Measurements from ENCODE around the gene COL1A1.

COL1A1 gene

DNA sequence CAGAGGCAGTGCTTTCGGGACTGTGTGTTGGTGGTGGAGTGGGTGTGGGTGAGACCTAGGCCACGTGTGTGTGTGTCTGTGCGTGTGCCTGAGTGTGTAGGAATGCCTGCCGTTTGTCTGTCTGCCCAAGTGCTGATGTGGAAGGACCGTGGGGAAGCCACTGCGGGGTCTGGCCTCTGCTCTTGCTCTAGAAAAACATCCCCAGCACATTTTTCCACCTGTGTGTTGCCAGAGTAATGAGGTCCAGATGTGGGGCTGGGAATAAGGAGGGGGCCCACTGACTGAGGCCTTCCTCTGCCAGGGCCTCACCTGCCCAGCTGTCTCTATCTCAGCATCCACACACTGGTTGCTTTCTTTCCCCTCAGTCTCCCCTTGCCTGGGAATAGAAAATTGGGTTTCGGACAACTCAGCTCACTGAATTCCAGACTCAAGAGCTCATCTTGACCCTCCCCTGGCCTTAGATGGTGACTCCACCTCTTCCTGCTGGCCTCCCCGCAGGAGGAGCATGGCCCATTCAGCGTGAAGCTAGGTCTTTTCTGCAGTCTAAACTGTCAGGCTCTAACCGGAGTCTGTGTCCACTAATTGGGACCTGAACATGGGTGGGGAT lies 28.0 kb downstream of the COL1A1 start:
- H3K27me3 ChIP-seq (ENCODE audit: control insufficient read depth in 5 of 5, insufficient read depth in 4 of 5, low read length in 5 of 5), result peaks cover 0 to 4% (median 1%) of the 10 kb centered on the region in 5 donors
- no peak overlapping the region for H3K27ac ChIP-seq (ENCODE audit: low read depth, low read length)
- H3K9me3 ChIP-seq (ENCODE audit: control insufficient read depth in 5 of 5, low read length in 5 of 5), result no peaks in the 10 kb centered on the region
- H3K9ac ChIP-seq (ENCODE audit: low read length in 5 of 5), result no peak overlapping the region
- H3K36me3 ChIP-seq (ENCODE audit: control insufficient read depth in 5 of 5, insufficient read depth in 5 of 5, low read length in 5 of 5), result no peaks in the 10 kb centered on the region
- H3K4me1 ChIP-seq (ENCODE audit: control insufficient read depth in 5 of 5, insufficient read depth in 5 of 5, low read length in 5 of 5), result peaks cover 0 to 25% (median 20%) of the 10 kb centered on the region in 5 donors
- no peak overlapping the region for H3K4me3 ChIP-seq (ENCODE audit: low read depth in 1 of 5, low read length in 5 of 5)

DNA sequence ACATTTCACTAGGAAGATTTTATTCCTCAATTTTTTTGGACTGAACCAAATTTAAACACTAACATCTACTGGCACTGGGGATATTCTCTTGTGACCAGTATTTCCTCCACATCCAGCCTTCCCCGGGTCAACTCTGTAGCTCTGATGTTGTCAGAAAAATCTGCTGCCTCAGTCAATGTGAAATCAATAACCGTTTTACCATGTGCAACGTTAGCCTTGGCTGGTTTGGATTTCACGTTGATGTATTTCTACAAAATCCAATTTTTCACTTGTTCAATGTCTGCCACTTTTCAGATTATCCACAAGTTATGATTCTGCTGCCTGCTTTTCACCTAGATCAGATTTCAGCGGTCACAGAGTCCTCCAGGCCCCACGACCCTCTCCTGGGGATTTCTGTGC lies 28.5 kb downstream of the COL1A1 start:
- Histone ChIP-seq H3K27ac (ENCODE audit: low read depth, low read length) (no peak overlapping the region), H3K36me3 (ENCODE audit: control insufficient read depth in 5 of 5, insufficient read depth in 5 of 5, low read length in 5 of 5) (no peaks in the 10 kb centered on the region), H3K27me3 (ENCODE audit: control insufficient read depth in 5 of 5, insufficient read depth in 4 of 5, low read length in 5 of 5) (peaks cover 0 to 6% (median 2%) of the 10 kb centered on the region in 5 donors), H3K4me1 (ENCODE audit: control insufficient read depth in 5 of 5, insufficient read depth in 5 of 5, low read length in 5 of 5) (peaks cover 0 to 20% (median 15%) of the 10 kb centered on the region in 5 donors), H3K9ac (ENCODE audit: low read length in 5 of 5) (no peak overlapping the region), H3K9me3 (ENCODE audit: control insufficient read depth in 5 of 5, low read length in 5 of 5) (no peaks in the 10 kb centered on the region), H3K4me3 (ENCODE audit: low read depth in 1 of 5, low read length in 5 of 5) (no peak overlapping the region)

DNA sequence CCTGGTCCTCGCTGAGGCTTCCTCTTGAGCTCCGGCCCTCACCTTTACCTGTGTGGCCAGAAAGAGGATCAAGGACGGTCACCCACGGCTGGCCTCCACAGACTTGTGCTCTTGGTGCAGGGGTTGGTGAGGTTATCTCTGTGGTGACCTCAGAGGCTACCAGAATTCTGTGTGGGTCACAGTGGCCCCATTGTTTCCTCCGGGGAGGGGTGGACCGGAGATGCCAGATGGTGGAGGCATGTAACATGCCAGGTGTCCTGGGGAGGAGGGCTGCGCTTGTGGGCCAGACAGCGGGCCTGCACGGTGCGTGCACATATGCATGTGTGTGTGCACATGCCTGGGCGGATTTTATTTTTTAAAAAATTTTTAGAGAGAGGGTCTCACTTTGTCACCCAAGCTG lies 29.3 kb downstream of the COL1A1 start:
- H3K4me1 ChIP-seq (ENCODE audit: control insufficient read depth in 5 of 5, insufficient read depth in 5 of 5, low read length in 5 of 5), result peaks cover 0 to 14% (median 11%) of the 10 kb centered on the region in 5 donors

DNA sequence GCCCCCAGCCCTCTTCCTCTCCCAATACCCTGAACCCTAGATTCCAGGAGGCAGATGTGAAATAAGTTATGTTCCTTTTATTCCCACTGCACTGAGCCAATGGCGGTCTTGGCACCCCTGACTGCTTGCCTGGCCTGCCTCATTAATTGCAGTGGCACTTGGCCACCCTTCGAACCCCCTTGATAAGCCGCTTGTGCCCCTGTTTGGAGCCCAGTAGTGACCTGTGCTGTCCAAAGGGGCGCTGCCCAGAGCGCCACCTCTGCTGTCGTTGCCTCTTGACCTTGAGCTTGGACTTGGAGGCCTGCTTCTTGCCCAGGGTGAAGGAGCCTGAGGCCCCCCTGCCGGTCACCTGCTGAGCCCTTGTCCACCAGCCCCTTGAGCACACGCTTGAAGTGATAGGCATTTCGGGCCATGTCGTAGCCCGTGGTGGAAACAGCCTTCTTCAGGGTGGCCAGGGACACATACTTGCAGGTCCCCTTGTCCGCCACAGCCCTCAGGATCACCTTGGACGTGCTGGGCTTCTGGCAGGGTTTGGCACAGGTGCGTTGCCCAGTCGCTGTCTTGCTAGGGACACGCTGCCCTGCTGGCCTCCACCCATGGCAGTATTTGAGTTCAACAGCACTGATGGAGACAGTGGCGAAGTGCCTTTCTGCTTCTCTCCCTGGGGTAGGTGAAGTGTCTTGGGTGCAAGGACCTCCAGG lies 29.9 kb downstream of the COL1A1 start:
- H3K27ac ChIP-seq (ENCODE audit: low read depth, low read length), result no peak overlapping the region
- no peak overlapping the region for H3K4me3 ChIP-seq (ENCODE audit: low read depth in 1 of 5, low read length in 5 of 5)
- peaks cover 0 to 14% (median 11%) of the 10 kb centered on the region in 5 donors for H3K4me1 ChIP-seq (ENCODE audit: control insufficient read depth in 5 of 5, insufficient read depth in 5 of 5, low read length in 5 of 5)
- H3K27me3 ChIP-seq (ENCODE audit: control insufficient read depth in 5 of 5, insufficient read depth in 4 of 5, low read length in 5 of 5), result peaks cover 0 to 6% (median 0%) of the 10 kb centered on the region in 5 donors
- H3K9ac ChIP-seq (ENCODE audit: low read length in 5 of 5), result no peak overlapping the region
- H3K36me3 ChIP-seq (ENCODE audit: control insufficient read depth in 5 of 5, insufficient read depth in 5 of 5, low read length in 5 of 5), result no peaks in the 10 kb centered on the region
- H3K9me3 ChIP-seq (ENCODE audit: control insufficient read depth in 5 of 5, low read length in 5 of 5), result no peaks in the 10 kb centered on the region

More for the DNA sequence above, 29.3 kb downstream of the COL1A1 start:
- Histone ChIP-seq H3K9ac (ENCODE audit: low read length in 5 of 5) (no peak overlapping the region), H3K4me3 (ENCODE audit: low read depth in 1 of 5, low read length in 5 of 5) (no peak overlapping the region), H3K9me3 (ENCODE audit: control insufficient read depth in 5 of 5, low read length in 5 of 5) (no peaks in the 10 kb centered on the region), H3K36me3 (ENCODE audit: control insufficient read depth in 5 of 5, insufficient read depth in 5 of 5, low read length in 5 of 5) (no peaks in the 10 kb centered on the region), H3K27ac (ENCODE audit: low read depth, low read length) (no peak overlapping the region), H3K27me3 (ENCODE audit: control insufficient read depth in 5 of 5, insufficient read depth in 4 of 5, low read length in 5 of 5) (peaks cover 0 to 6% (median 2%) of the 10 kb centered on the region in 5 donors)

DNA sequence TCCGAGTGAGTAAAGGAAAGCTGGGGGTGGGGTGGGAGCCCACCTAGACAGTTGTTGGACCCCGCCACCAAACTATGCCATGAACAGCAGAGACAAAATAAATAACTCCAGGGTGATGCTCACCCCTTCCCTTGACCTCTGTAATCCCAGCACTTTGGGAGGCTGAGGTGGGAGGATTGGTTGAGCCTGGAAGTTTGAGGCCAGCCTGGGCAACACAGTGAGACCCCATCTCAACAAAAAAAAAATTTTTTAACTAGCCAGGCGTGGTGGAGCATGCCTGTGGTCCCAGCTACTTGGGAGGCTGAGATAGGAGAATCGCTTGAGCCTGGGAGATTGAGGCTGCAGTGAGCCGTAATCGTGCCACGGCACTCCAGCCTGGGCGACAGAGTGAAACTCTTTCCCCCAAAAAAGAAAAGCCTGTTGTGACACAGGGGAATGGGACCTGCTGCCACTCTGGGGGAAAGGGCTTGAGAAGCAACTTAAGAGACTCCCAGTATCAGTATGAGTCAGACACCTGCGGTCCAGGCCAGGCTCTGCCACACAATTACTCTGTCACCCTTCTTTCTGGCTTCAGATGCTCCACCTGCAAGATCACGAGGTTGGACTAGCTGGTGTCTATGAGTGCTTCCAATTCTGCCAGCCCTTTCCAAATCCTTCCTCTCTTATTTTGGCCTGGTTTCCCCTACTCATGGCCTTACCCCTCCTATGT lies 30.6 kb downstream of the COL1A1 start:
- no peaks in the 10 kb centered on the region for H3K9me3 ChIP-seq (ENCODE audit: control insufficient read depth in 5 of 5, low read length in 5 of 5)
- H3K4me3 ChIP-seq (ENCODE audit: low read depth in 1 of 5, low read length in 5 of 5), result no peak overlapping the region
- H3K27me3 ChIP-seq (ENCODE audit: control insufficient read depth in 5 of 5, insufficient read depth in 4 of 5, low read length in 5 of 5), result peaks cover 0 to 6% (median 0%) of the 10 kb centered on the region in 5 donors
- H3K27ac ChIP-seq (ENCODE audit: low read depth, low read length), result no peak overlapping the region
- H3K36me3 ChIP-seq (ENCODE audit: control insufficient read depth in 5 of 5, insufficient read depth in 5 of 5, low read length in 5 of 5), result no peaks in the 10 kb centered on the region
- H3K4me1 ChIP-seq (ENCODE audit: control insufficient read depth in 5 of 5, insufficient read depth in 5 of 5, low read length in 5 of 5), result peaks cover 0 to 14% (median 13%) of the 10 kb centered on the region in 5 donors
- no peak overlapping the region for H3K9ac ChIP-seq (ENCODE audit: low read length in 5 of 5)

DNA sequence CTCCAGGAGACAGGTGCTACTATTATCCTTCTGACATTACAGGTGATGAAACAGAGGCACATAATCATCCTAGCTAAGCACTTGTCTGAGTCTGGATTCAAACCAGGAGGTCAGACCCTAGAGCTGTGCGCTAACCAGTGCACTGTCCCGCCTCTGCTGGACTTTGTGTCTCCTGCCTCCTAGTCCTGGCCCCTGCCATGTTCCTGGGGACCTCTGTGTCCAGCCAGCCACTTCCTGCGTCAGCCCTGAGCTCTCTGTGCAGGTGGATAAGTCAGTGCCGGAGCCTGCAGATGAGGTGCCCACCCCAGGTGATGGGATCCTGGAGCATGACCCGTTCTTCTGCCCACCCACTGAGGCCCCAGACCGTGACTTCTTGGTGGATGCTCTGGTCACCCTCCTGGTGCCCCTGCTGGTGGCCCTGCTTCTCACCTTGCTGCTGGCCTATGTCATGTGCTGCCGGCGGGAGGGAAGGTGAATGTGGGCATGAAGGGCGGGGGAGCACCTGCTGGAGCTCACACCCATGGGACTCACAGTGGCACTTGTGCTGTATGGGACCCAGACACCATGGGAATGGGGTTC lies 31.5 kb downstream of the COL1A1 start:
- no peak overlapping the region for H3K4me3 ChIP-seq (ENCODE audit: low read depth in 1 of 5, low read length in 5 of 5)
- peaks cover 0 to 6% (median 0%) of the 10 kb centered on the region in 5 donors for H3K27me3 ChIP-seq (ENCODE audit: control insufficient read depth in 5 of 5, insufficient read depth in 4 of 5, low read length in 5 of 5)
- H3K9me3 ChIP-seq (ENCODE audit: control insufficient read depth in 5 of 5, low read length in 5 of 5), result no peaks in the 10 kb centered on the region
- H3K9ac ChIP-seq (ENCODE audit: low read length in 5 of 5), result no peak overlapping the region
- H3K36me3 ChIP-seq (ENCODE audit: control insufficient read depth in 5 of 5, insufficient read depth in 5 of 5, low read length in 5 of 5), result no peaks in the 10 kb centered on the region
- H3K27ac ChIP-seq (ENCODE audit: low read depth, low read length), result no peak overlapping the region
- H3K4me1 ChIP-seq (ENCODE audit: control insufficient read depth in 5 of 5, insufficient read depth in 5 of 5, low read length in 5 of 5), result peaks cover 0 to 14% (median 13%) of the 10 kb centered on the region in 5 donors

DNA sequence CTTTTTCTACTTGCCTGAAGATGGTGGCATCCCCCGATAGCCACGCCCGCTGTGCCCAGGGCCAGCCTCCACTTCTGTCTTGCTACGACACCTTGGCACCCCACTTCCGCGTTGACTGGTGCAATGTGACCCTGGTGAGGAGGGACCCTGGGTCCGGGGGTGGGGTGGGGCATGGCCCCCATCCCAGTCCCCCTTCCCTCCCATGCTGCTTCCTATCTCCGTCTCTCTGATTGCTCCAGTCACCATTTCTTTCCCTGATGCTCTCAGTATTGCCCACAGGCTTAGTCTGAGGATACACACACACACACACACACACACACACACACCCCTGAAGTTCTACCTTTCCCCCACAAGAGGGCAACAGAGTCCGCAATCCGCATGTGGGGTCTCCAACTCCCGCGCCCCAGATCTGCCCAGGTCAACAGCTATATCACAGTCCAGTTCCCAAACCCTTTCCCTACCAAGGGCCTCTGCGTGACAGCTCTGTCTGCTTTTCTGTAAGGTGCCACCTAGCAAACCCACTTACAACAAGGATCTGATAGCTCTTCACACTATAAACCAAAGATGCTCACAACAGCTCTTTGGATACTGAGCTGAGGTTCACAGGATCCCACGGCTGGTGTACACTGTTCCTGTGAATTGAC lies 32.2 kb downstream of the COL1A1 start:
- Histone ChIP-seq H3K4me3 (ENCODE audit: low read depth in 1 of 5, low read length in 5 of 5) (no peak overlapping the region), H3K27ac (ENCODE audit: low read depth, low read length) (no peak overlapping the region), H3K9ac (ENCODE audit: low read length in 5 of 5) (no peak overlapping the region), H3K27me3 (ENCODE audit: control insufficient read depth in 5 of 5, insufficient read depth in 4 of 5, low read length in 5 of 5) (peaks cover 0 to 6% (median 0%) of the 10 kb centered on the region in 5 donors), H3K36me3 (ENCODE audit: control insufficient read depth in 5 of 5, insufficient read depth in 5 of 5, low read length in 5 of 5) (no peaks in the 10 kb centered on the region), H3K4me1 (ENCODE audit: control insufficient read depth in 5 of 5, insufficient read depth in 5 of 5, low read length in 5 of 5) (peaks cover 0 to 14% (median 13%) of the 10 kb centered on the region in 5 donors), H3K9me3 (ENCODE audit: control insufficient read depth in 5 of 5, low read length in 5 of 5) (no peaks in the 10 kb centered on the region)

DNA sequence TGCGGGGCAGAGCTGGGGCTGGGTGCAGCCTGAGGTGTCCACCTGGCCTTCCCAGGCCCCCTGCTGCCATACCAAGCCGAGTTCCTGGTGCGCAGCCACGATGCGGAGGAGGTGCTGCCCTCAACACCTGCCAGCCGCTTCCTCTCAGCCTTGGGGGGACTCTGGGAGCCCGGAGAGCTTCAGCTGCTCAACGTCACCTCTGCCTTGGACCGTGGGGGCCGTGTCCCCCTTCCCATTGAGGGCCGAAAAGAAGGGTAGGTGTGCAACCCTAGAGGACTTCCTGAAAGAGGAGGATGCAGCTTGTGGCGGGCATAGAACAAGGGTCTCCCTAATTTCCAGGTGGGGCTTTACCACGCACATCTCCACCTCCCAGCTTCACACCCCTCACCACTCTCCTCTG lies 33.1 kb downstream of the COL1A1 start:
- H3K4me1 ChIP-seq (ENCODE audit: control insufficient read depth in 5 of 5, insufficient read depth in 5 of 5, low read length in 5 of 5), result peaks cover 0 to 11% (median 8%) of the 10 kb centered on the region in 5 donors
- H3K27me3 ChIP-seq (ENCODE audit: control insufficient read depth in 5 of 5, insufficient read depth in 4 of 5, low read length in 5 of 5), result peaks cover 0 to 6% (median 0%) of the 10 kb centered on the region in 5 donors
- no peak overlapping the region for H3K9ac ChIP-seq (ENCODE audit: low read length in 5 of 5)
- no peaks in the 10 kb centered on the region for H3K9me3 ChIP-seq (ENCODE audit: control insufficient read depth in 5 of 5, low read length in 5 of 5)
- no peaks in the 10 kb centered on the region for H3K36me3 ChIP-seq (ENCODE audit: control insufficient read depth in 5 of 5, insufficient read depth in 5 of 5, low read length in 5 of 5)
- no peak overlapping the region for H3K4me3 ChIP-seq (ENCODE audit: low read depth in 1 of 5, low read length in 5 of 5)
- no peak overlapping the region for H3K27ac ChIP-seq (ENCODE audit: low read depth, low read length)

DNA sequence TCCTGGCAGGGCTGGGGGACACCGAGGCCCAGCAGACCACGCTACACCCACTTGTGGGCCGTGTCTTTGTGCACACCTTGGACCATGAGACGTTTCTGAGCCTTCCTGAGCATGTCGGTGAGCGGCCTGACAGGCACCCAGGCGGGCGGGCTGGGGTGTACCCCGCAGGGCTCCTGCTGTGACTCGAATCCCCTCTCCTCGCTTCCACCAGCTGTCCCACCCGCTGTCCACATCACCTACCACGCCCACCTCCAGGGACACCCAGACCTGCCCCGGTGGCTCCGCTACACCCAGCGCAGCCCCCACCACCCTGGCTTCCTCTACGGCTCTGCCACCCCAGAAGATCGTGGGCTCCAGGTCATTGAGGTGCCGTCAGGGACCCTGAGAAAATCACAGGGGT lies 34.1 kb downstream of the COL1A1 start:
- peaks cover 0 to 6% (median 0%) of the 10 kb centered on the region in 5 donors for H3K27me3 ChIP-seq (ENCODE audit: control insufficient read depth in 5 of 5, insufficient read depth in 4 of 5, low read length in 5 of 5)
- H3K4me1 ChIP-seq (ENCODE audit: control insufficient read depth in 5 of 5, insufficient read depth in 5 of 5, low read length in 5 of 5), result peaks cover 0 to 7% (median 2%) of the 10 kb centered on the region in 5 donors
- no peak overlapping the region for H3K4me3 ChIP-seq (ENCODE audit: low read depth in 1 of 5, low read length in 5 of 5)
- no peak overlapping the region for H3K27ac ChIP-seq (ENCODE audit: low read depth, low read length)
- no peaks in the 10 kb centered on the region for H3K9me3 ChIP-seq (ENCODE audit: control insufficient read depth in 5 of 5, low read length in 5 of 5)
- H3K9ac ChIP-seq (ENCODE audit: low read length in 5 of 5), result no peak overlapping the region
- H3K36me3 ChIP-seq (ENCODE audit: control insufficient read depth in 5 of 5, insufficient read depth in 5 of 5, low read length in 5 of 5), result no peaks in the 10 kb centered on the region

Measured in subcutaneous abdominal adipose tissue (tissue), 5 donors.